Measurements from ENCODE around the gene SHISA7.

GRCh38 chr19:55423225-55424005 is 19.7 kb downstream of the SHISA7 start:
- TF ChIP-seq CTCF (IDR thresholded peaks at IDR 0.05) = no peak
- no peak for TF ChIP-seq POLR2A (IDR thresholded peaks at IDR 0.05)
